Measurements from ENCODE around the gene SLIT3.

GRCh38 chr5:168653626-168654025 is 647.3 kb downstream of the SLIT3 start:
- TF ChIP-seq CTCF (IDR thresholded peaks at IDR 0.05) (no peak), POLR2A (IDR thresholded peaks at IDR 0.05) (no peak)
